ENCODE results near the gene TMEM220. TPM values are rescaled to one million over a fixed set of nuclear protein-coding genes. Genes with fewer than 3 reads are reported as not detected.

Gene TMEM220
- total RNA-seq, 1 donor from 2014 or later, result 2.3 TPM

- no peak for DNase-seq (ENCODE audit: low spot score)
- Mint-ChIP-seq H3K36me3 (ENCODE audit: low read depth, unreplicated experiment) (no peaks in the 10 kb centered on the region), H3K4me1 (ENCODE audit: unreplicated experiment) (no peaks in the 10 kb centered on the region), H3K27ac (ENCODE audit: unreplicated experiment) (no peak overlapping the region), H3K9me3 (ENCODE audit: unreplicated experiment) (no peaks in the 10 kb centered on the region), H3K4me3 (ENCODE audit: unreplicated experiment) (no peak overlapping the region), H3K27me3 (ENCODE audit: unreplicated experiment) (peaks cover 2% of the 10 kb centered on the region)
- TF ChIP-seq CTCF (IDR thresholded peaks at IDR 0.05; ENCODE audit: unreplicated experiment), result no peak
Observed at GRCh38 chr17:10762037-10762436, 32.2 kb upstream of the TMEM220 start.

GRCh38 chr17:10761281-10761680 lies 31.5 kb upstream of the TMEM220 start:
- no peak for TF ChIP-seq CTCF (IDR thresholded peaks at IDR 0.05; ENCODE audit: unreplicated experiment)
- Mint-ChIP-seq H3K4me1 (ENCODE audit: unreplicated experiment) (no peaks in the 10 kb centered on the region), H3K27ac (ENCODE audit: unreplicated experiment) (no peak overlapping the region), H3K9me3 (ENCODE audit: unreplicated experiment) (no peaks in the 10 kb centered on the region), H3K36me3 (ENCODE audit: low read depth, unreplicated experiment) (no peaks in the 10 kb centered on the region), H3K4me3 (ENCODE audit: unreplicated experiment) (no peak overlapping the region), H3K27me3 (ENCODE audit: unreplicated experiment) (peaks cover 7% of the 10 kb centered on the region)
- no peak for DNase-seq (ENCODE audit: low spot score)

GRCh38 chr17:10758062-10758461 lies 28.2 kb upstream of the TMEM220 start:
- Mint-ChIP-seq H3K27me3 (ENCODE audit: unreplicated experiment) (peaks cover 13% of the 10 kb centered on the region), H3K9me3 (ENCODE audit: unreplicated experiment) (no peaks in the 10 kb centered on the region), H3K4me3 (ENCODE audit: unreplicated experiment) (no peak overlapping the region), H3K27ac (ENCODE audit: unreplicated experiment) (no peak overlapping the region), H3K4me1 (ENCODE audit: unreplicated experiment) (no peaks in the 10 kb centered on the region), H3K36me3 (ENCODE audit: low read depth, unreplicated experiment) (no peaks in the 10 kb centered on the region)
- no peak for TF ChIP-seq CTCF (IDR thresholded peaks at IDR 0.05; ENCODE audit: unreplicated experiment)
- no peak for DNase-seq (ENCODE audit: low spot score)

GRCh38 chr17:10757647-10758046 lies 27.8 kb upstream of the TMEM220 start:
- no peak for TF ChIP-seq CTCF (IDR thresholded peaks at IDR 0.05; ENCODE audit: unreplicated experiment)
- Mint-ChIP-seq H3K27ac (ENCODE audit: unreplicated experiment) (no peak overlapping the region), H3K27me3 (ENCODE audit: unreplicated experiment) (peaks cover 13% of the 10 kb centered on the region), H3K9me3 (ENCODE audit: unreplicated experiment) (no peaks in the 10 kb centered on the region), H3K4me1 (ENCODE audit: unreplicated experiment) (no peaks in the 10 kb centered on the region), H3K36me3 (ENCODE audit: low read depth, unreplicated experiment) (no peaks in the 10 kb centered on the region), H3K4me3 (ENCODE audit: unreplicated experiment) (no peak overlapping the region)
- DNase-seq (ENCODE audit: low spot score), result no peak

GRCh38 chr17:10757067-10757466 lies 27.2 kb upstream of the TMEM220 start:
- no peaks in the 10 kb centered on the region for H3K36me3 Mint-ChIP-seq (ENCODE audit: low read depth, unreplicated experiment)
- no peaks in the 10 kb centered on the region for H3K9me3 Mint-ChIP-seq (ENCODE audit: unreplicated experiment)
- TF ChIP-seq CTCF (IDR thresholded peaks at IDR 0.05; ENCODE audit: unreplicated experiment), result no peak
- H3K27me3 Mint-ChIP-seq (ENCODE audit: unreplicated experiment), result peaks cover 13% of the 10 kb centered on the region
- H3K4me1 Mint-ChIP-seq (ENCODE audit: unreplicated experiment), result no peaks in the 10 kb centered on the region
- no peak overlapping the region for H3K4me3 Mint-ChIP-seq (ENCODE audit: unreplicated experiment)
- H3K27ac Mint-ChIP-seq (ENCODE audit: unreplicated experiment), result no peak overlapping the region
- no peak for DNase-seq (ENCODE audit: low spot score)

Data from endothelial cell (in vitro differentiated cells).